Skin epidermis (tissue), 12 donors: ENCODE measurements around the gene BAD.
A peak's percentile ranks its signal among the peaks of the same experiment; 100 is the strongest.

Experiments
- H3K27ac ChIP-seq, 21 experiments: fragments of 200-600 bp; sonication (generic) in 11 of 21; one replicate each; pipeline ENCODE4 v1.5.0; 2020; ENCODE audit warnings: mild to moderate bottlenecking in 3 of 21, inconsistent platforms in 2 of 21, moderate library complexity in 2 of 21
- H3K4me3 ChIP-seq, 7 experiments: fragments of 200-600 bp; sonication (generic) in 2 of 7; one replicate each; pipeline ENCODE4 v1.5.0; 2020; ENCODE audit warnings: inconsistent platforms in 2 of 7, mild to moderate bottlenecking in 2 of 7, moderate library complexity in 1 of 7

Gene BAD

GRCh38 chr11:64299847-64300648, 15.6 kb upstream of the BAD start, which contains the start of gene CATSPERZ:
Gene CATSPERZ, plus strand, starts transcription at chr11:64300358. Its CDS starts 53 bp downstream, at chr11:64300411.
- Histone ChIP-seq H3K27ac (peak within 1 kb of the TSS in 16 of 21 experiments; percentile 7 to 82 (median 62)), H3K4me3 (peak within 1 kb of the TSS; percentile 11 to 34 (median 23))

- Histone ChIP-seq H3K27ac (peak overlapping the region in 16 of 21 experiments; percentile 7 to 82 (median 62)), H3K4me3 (peak overlapping the region; percentile 11 to 34 (median 22))
Measured at GRCh38 chr11:64298966-64299846, 14.7 kb upstream of the BAD start.

- H3K4me3 ChIP-seq = no peak overlapping the region
Measured at GRCh38 chr11:64297699-64298358, 13.4 kb upstream of the BAD start.

GRCh38 chr11:64296830-64297698, 12.6 kb upstream of the BAD start:
- no peak overlapping the region for H3K4me3 ChIP-seq

More at GRCh38 chr11:64297699-64298358, 13.4 kb upstream of the BAD start:
- no peak overlapping the region for H3K27ac ChIP-seq

GRCh38 chr11:64296236-64296635, 11.8 kb upstream of the BAD start:
- H3K27ac ChIP-seq = peak overlapping the region in 3 of 21 experiments; percentile 26 to 36 (median 36)
- H3K4me3 ChIP-seq = no peak overlapping the region

More at GRCh38 chr11:64296830-64297698, 12.6 kb upstream of the BAD start:
- no peak overlapping the region for H3K27ac ChIP-seq

DNA sequence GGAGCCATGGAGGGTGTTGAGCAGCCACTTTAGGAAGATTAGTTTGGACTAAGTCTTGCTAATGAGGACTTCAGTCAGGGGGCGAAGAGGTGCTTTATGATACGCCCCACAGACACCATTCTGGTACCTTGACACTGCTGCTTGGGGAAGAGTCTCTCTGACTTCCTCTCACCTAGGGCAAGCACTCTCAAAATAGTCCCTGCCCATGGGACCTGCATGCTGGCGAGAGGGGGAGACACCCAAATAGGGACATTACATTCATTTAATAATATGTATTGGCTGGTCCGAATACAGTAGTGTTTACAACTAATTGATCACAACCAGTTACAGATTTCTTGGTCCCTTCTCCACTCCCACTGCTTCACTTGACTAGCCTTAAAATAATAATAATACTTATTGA, 11.3 kb upstream of the BAD start:
- H3K4me3 ChIP-seq = no peak overlapping the region
- H3K27ac ChIP-seq = peak overlapping the region in 3 of 21 experiments; percentile 26 to 36 (median 36)

- Histone ChIP-seq H3K27ac (peak overlapping the region in 4 of 21 experiments; percentile 6 to 53 (median 40)), H3K4me3 (no peak overlapping the region)
Measured at GRCh38 chr11:64294774-64295173, 10.3 kb upstream of the BAD start.

- H3K4me3 ChIP-seq = peak overlapping the region; percentile 11 to 45 (median 25)
- H3K27ac ChIP-seq = peak overlapping the region in 4 of 21 experiments; percentile 1 to 50 (median 19)
Measured at GRCh38 chr11:64292460-64293254, 8.2 kb upstream of the BAD start.

- H3K4me3 ChIP-seq = peak overlapping the region; percentile 11 to 45 (median 25)
Measured at GRCh38 chr11:64291752-64292459, 7.4 kb upstream of the BAD start.

DNA sequence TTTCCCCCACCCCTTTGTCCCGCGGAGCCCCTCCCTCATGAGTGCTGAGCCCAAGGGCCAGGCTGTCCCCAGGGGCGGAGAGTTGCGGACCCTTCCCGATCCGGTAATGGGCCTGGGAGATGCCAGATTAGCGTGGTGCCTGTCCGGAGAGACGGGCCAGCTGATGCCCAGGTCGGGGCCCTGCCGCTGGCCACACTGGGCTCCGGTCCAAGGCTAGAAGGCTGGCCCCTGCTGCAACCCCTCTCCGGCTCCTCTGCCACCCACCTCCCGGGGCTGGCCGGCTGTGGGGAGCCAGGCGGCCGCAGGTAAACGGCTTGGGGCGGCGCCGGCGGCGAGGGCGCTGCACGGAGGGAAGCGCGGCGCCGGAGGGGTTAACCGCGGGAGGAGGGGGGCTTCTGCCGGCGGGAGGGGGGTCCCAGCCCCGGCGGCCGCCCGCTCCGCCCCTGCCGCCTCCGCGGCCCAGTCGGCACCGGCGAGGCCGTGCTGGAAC, 6.8 kb upstream of the BAD start, which contains the start of gene KCNK4:
KCNK4 (plus strand) TSS at position 41 of the 490 bp plus-strand sequence. CDS start 1,717 bp downstream, outside the sequence.
- peak within 1 kb of the TSS in 4 of 21 experiments; percentile 1 to 52 (median 20) for H3K27ac ChIP-seq
- peak within 1 kb of the TSS; percentile 11 to 45 (median 25) for H3K4me3 ChIP-seq

More at GRCh38 chr11:64291752-64292459, 7.4 kb upstream of the BAD start:
- peak overlapping the region in 4 of 21 experiments; percentile 1 to 50 (median 19) for H3K27ac ChIP-seq

- H3K27ac ChIP-seq = peak overlapping the region in 2 of 21 experiments; percentile 4 to 52
Measured at GRCh38 chr11:64290352-64291261, 6.1 kb upstream of the BAD start.

GRCh38 chr11:64289002-64289564, 4.6 kb upstream of the BAD start:
- Histone ChIP-seq H3K27ac (no peak overlapping the region), H3K4me3 (no peak overlapping the region)

More at GRCh38 chr11:64290352-64291261, 6.1 kb upstream of the BAD start:
- H3K4me3 ChIP-seq = no peak overlapping the region

GRCh38 chr11:64288353-64288750, 3.9 kb upstream of the BAD start:
- Histone ChIP-seq H3K4me3 (no peak overlapping the region), H3K27ac (no peak overlapping the region)

GRCh38 chr11:64287676-64288352, 3.3 kb upstream of the BAD start:
- Histone ChIP-seq H3K27ac (no peak overlapping the region), H3K4me3 (no peak overlapping the region)

DNA sequence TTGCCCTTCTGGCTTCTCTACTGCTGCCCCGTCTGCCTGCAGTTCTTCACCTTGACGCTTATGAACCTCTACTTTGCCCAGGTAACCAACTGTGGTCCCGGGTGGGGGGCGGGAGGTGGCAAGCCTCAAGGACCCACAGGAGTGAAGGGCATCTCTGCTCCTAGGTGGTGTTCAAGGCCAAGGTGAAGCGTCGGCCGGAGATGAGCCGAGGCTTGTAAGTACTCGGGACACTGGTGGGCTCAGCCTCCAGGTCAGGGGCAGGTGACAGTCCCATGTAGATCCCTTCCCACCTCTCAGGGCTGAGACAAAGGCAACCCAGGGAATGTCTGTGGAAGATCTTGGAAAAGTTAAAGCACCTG, 2.3 kb upstream of the BAD start:
- Histone ChIP-seq H3K27ac (peak overlapping the region in 2 of 21 experiments; percentile 96 to 97), H3K4me3 (peak overlapping the region in 1 of 7 experiments; percentile 93)
